Measurements from ENCODE around the gene PCDH15. TPM values are rescaled to one million over a fixed set of nuclear protein-coding genes. Genes with fewer than 3 reads are reported as not detected.

PCDH15 gene
- total RNA-seq, 3 donors from 2014 or later (not counting 1 experiment from before 2014, with no cell fraction given): not detected

- Mint-ChIP-seq H3K27ac (no peak overlapping the region), H3K36me3 (no peaks in the 10 kb centered on the region), H3K27me3 (ENCODE audit: low read depth in 2 of 2) (no peaks in the 10 kb centered on the region), H3K9me3 (peaks cover 9 to 21% of the 10 kb centered on the region in 2 donors), H3K4me3 (no peak overlapping the region), H3K4me1 (no peaks in the 10 kb centered on the region)
- no peak for ATAC-seq
- WGBS (ENCODE audit: insufficient coverage): 100% methylated on average over 1 of the region's 1 CpG
- DNase-seq: no peak
- no peak for TF ChIP-seq CTCF (IDR thresholded peaks at IDR 0.05)
- Histone ChIP-seq H3K4me3 (ENCODE audit: low read length) (no peak overlapping the region), H3K4me1 (ENCODE audit: control insufficient read depth, insufficient read depth, low read length) (no peaks in the 10 kb centered on the region), H3K9me3 (ENCODE audit: control insufficient read depth, insufficient read depth, low read length) (no peaks in the 10 kb centered on the region), H3K36me3 (ENCODE audit: control insufficient read depth, insufficient read depth, low read length) (no peaks in the 10 kb centered on the region), H3K27ac (ENCODE audit: low read length) (no peak overlapping the region), H3K27me3 (ENCODE audit: control insufficient read depth, insufficient read depth, low read length) (no peaks in the 10 kb centered on the region)
- intact Hi-C loops (cut with micrococcal nuclease): no loop called here
Observed at GRCh38 chr10:54484186-54484585, 316.8 kb downstream of the PCDH15 start.

GRCh38 chr10:54478601-54479000 lies 322.4 kb downstream of the PCDH15 start:
- Histone ChIP-seq H3K36me3 (ENCODE audit: control insufficient read depth, insufficient read depth, low read length) (no peaks in the 10 kb centered on the region), H3K4me1 (ENCODE audit: control insufficient read depth, insufficient read depth, low read length) (no peaks in the 10 kb centered on the region), H3K27me3 (ENCODE audit: control insufficient read depth, insufficient read depth, low read length) (no peaks in the 10 kb centered on the region), H3K27ac (ENCODE audit: low read length) (no peak overlapping the region), H3K4me3 (ENCODE audit: low read length) (no peak overlapping the region), H3K9me3 (ENCODE audit: control insufficient read depth, insufficient read depth, low read length) (no peaks in the 10 kb centered on the region)
- no peaks in the 10 kb centered on the region for H3K27me3 Mint-ChIP-seq (ENCODE audit: low read depth in 2 of 2)
- WGBS (ENCODE audit: insufficient coverage): 100% methylated on average over 3 of the region's 3 CpGs
- no peak for DNase-seq
- intact Hi-C loops (cut with micrococcal nuclease): no loop called here
- no peak for TF ChIP-seq CTCF (IDR thresholded peaks at IDR 0.05)
- H3K9me3 Mint-ChIP-seq: peaks cover 6 to 20% of the 10 kb centered on the region in 2 donors
- H3K4me3 Mint-ChIP-seq: no peak overlapping the region
- no peaks in the 10 kb centered on the region for H3K36me3 Mint-ChIP-seq
- no peaks in the 10 kb centered on the region for H3K4me1 Mint-ChIP-seq
- no peak overlapping the region for H3K27ac Mint-ChIP-seq
- no peak for ATAC-seq

DNA sequence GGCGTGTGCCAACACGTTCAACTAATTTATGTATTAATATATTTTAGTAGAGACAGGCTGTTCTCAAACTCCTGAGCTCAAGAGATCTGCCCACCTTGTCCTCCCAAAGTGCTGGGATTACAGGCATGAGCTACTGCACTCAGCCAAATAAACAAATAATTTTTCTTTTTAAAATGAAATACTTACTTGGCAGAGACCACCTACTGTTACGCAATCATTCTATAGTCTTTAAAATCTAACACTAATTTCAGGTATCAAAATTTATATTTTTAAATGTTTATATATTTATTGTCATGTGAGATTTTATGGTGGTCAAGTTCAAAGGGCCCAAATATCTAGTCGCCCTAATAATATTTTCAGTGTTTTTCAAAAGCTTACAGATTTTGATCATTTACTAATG lies 323.3 kb downstream of the PCDH15 start:
- Mint-ChIP-seq H3K9me3 (peaks cover 6 to 19% of the 10 kb centered on the region in 2 donors), H3K4me1 (no peaks in the 10 kb centered on the region), H3K36me3 (no peaks in the 10 kb centered on the region), H3K27ac (no peak overlapping the region), H3K27me3 (ENCODE audit: low read depth in 2 of 2) (no peaks in the 10 kb centered on the region), H3K4me3 (no peak overlapping the region)
- no peak for TF ChIP-seq CTCF (IDR thresholded peaks at IDR 0.05)
- Histone ChIP-seq H3K4me3 (ENCODE audit: low read length) (no peak overlapping the region), H3K36me3 (ENCODE audit: control insufficient read depth, insufficient read depth, low read length) (no peaks in the 10 kb centered on the region), H3K9me3 (ENCODE audit: control insufficient read depth, insufficient read depth, low read length) (no peaks in the 10 kb centered on the region), H3K27ac (ENCODE audit: low read length) (no peak overlapping the region), H3K27me3 (ENCODE audit: control insufficient read depth, insufficient read depth, low read length) (no peaks in the 10 kb centered on the region), H3K4me1 (ENCODE audit: control insufficient read depth, insufficient read depth, low read length) (no peaks in the 10 kb centered on the region)
- no peak for ATAC-seq
- 95% methylated on average over 3 of the region's 4 CpGs for WGBS (ENCODE audit: insufficient coverage)
- DNase-seq: no peak
- intact Hi-C loops (cut with micrococcal nuclease): no loop called here

DNA sequence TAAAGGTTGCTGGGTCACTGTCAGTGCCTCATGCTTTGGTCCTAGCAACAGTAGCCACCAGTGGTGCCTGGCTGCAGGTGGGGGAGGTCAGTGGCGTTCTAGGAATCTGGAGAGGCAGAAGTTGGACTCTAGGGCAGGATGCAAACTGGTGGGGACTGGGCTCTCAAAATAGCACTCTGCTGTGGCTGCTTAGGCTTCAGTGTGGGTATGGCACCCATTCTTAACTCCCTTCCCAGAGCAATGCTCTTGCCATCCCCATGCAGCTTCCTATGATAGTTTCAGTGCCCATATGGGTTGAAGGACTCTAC lies 330.8 kb downstream of the PCDH15 start:
- WGBS (ENCODE audit: insufficient coverage): 63% methylated on average over 1 of the region's 1 CpG

More for the DNA sequence above, 330.8 kb downstream of the PCDH15 start:
- Histone ChIP-seq H3K9me3 (ENCODE audit: control insufficient read depth, insufficient read depth, low read length) (peaks cover 6% of the 10 kb centered on the region), H3K27me3 (ENCODE audit: control insufficient read depth, insufficient read depth, low read length) (no peaks in the 10 kb centered on the region), H3K4me3 (ENCODE audit: low read length) (no peak overlapping the region), H3K27ac (ENCODE audit: low read length) (no peak overlapping the region), H3K4me1 (ENCODE audit: control insufficient read depth, insufficient read depth, low read length) (no peaks in the 10 kb centered on the region), H3K36me3 (ENCODE audit: control insufficient read depth, insufficient read depth, low read length) (no peaks in the 10 kb centered on the region)
- no peaks in the 10 kb centered on the region for H3K27me3 Mint-ChIP-seq (ENCODE audit: low read depth in 2 of 2)
- DNase-seq: no peak
- peaks cover 7 to 15% of the 10 kb centered on the region in 2 donors for H3K9me3 Mint-ChIP-seq
- H3K36me3 Mint-ChIP-seq: peaks cover 9% of the 10 kb centered on the region
- no peak for ATAC-seq
- intact Hi-C loops (cut with micrococcal nuclease): no loop called here
- H3K4me1 Mint-ChIP-seq: no peaks in the 10 kb centered on the region
- H3K27ac Mint-ChIP-seq: no peak overlapping the region
- no peak for TF ChIP-seq CTCF (IDR thresholded peaks at IDR 0.05)
- H3K4me3 Mint-ChIP-seq: no peak overlapping the region

Measured in natural killer cell (primary cell).